ENCODE data around the gene PROB1. TPM values are rescaled to one million over a fixed set of nuclear protein-coding genes. Genes with fewer than 3 reads are reported as not detected.

PROB1 gene
- total RNA-seq, 4 donors from 2014 or later, result 0.55 to 1.1 (median 0.60) TPM; not detected in 1

DNA sequence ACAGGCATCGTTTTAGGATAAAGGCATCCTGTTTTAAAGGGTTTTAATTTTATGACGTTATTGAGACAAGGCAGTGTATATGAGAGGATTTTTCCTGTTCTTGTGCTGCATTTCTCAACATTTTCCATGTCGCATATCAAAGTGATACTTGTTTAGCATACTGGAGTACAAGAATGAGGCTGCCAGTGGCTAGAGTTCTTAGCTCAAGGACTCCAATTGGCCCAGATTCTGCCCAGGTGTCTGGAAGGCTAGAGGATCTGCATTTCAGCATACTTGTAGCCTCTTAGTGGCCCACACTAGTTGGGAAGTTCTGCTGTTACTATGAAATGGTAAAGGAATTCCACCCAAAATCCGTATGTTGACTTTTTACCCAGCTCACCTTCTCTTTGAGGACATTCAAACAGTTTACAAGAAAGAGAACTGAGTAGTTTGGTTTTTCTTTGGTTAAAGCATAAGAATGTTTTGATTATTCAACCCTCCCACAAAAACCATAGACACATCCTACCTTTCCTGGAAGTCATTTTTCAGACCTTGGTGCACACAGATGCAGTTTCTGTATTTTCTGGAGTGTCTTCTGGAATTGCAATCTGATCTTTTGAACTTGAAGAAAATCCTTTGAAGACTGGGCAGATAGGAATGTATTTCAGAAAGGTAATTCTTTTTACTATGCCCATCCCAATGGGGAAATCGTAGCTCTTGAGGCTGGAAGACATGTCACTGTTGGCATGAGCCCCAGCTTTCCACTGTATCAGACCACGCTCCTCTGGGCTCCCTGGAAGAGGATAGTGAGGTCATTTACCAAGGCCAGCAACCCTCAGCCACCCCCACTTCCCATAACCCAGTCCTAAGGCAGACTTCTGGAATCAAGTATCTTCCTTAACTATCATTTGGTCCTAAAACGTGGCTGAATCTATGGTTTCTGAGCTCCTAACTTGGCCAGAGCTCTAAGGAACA, 23.1 kb downstream of the PROB1 start:
- Histone ChIP-seq H3K4me3 (no peak overlapping the region), H3K36me3 (peaks cover 0 to 19% (median 7%) of the 10 kb centered on the region in 4 donors), H3K27me3 (no peaks in the 10 kb centered on the region), H3K9me3 (no peaks in the 10 kb centered on the region), H3K4me1 (peaks cover 16 to 18% (median 17%) of the 10 kb centered on the region in 4 donors), H3K27ac (no peak overlapping the region)
- intact Hi-C loops (cut with DNase I; ENCODE audit: low total_unique reads) (no loop called here), in situ Hi-C loops (cut with MboI; ENCODE audit: low pct_ligation_motif_present in 1 of 4, low pct_unique_long_range_greater_than_20kb in 1 of 4, low sequenced_read_pairs in 3 of 4) (no loop called here)
- 82 to 86% methylated on average over 4 to 7 of the region's 7 CpGs for WGBS, 2 donors (ENCODE audit: low coverage in 1 of 2)
- DNase-seq, result no peak
- TF ChIP-seq, protein P1, sequence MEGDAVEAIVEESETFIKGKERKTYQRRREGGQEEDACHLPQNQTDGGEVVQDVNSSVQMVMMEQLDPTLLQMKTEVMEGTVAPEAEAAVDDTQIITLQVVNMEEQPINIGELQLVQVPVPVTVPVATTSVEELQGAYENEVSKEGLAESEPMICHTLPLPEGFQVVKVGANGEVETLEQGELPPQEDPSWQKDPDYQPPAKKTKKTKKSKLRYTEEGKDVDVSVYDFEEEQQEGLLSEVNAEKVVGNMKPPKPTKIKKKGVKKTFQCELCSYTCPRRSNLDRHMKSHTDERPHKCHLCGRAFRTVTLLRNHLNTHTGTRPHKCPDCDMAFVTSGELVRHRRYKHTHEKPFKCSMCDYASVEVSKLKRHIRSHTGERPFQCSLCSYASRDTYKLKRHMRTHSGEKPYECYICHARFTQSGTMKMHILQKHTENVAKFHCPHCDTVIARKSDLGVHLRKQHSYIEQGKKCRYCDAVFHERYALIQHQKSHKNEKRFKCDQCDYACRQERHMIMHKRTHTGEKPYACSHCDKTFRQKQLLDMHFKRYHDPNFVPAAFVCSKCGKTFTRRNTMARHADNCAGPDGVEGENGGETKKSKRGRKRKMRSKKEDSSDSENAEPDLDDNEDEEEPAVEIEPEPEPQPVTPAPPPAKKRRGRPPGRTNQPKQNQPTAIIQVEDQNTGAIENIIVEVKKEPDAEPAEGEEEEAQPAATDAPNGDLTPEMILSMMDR (IDR thresholded peaks at IDR 0.05), result no peak
- TF ChIP-seq EP300 (IDR thresholded peaks at IDR 0.05; ENCODE audit: low read depth) (no peak), POLR2AphosphoS5 (IDR thresholded peaks at IDR 0.05) (no peak), POLR2A (IDR thresholded peaks at IDR 0.05) (no peak)

DNA sequence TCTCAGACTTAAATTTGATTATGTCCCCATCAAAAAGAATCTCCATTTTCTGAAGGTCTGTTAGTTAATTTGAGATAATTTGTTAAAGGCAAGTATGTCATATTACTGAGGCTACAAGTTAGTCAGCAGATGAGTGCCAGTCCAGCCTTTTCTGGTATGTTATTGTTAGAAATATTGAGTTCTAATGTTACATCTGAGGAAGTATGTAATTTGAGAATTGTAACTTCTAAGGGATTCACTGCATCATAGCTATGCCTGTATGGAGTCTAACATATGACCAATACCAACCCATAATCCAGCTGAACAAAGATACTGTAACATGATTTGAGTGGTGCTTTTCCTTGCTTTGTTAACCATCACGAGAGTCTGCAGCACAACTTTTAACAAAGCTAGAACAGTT, 25.7 kb downstream of the PROB1 start:
- H3K9me3 ChIP-seq, result no peaks in the 10 kb centered on the region
- H3K27ac ChIP-seq, result no peak overlapping the region
- no peaks in the 10 kb centered on the region for H3K27me3 ChIP-seq
- peaks cover 0 to 42% (median 18%) of the 10 kb centered on the region in 4 donors for H3K36me3 ChIP-seq
- no peak for DNase-seq
- TF ChIP-seq EP300 (IDR thresholded peaks at IDR 0.05; ENCODE audit: low read depth) (no peak), POLR2A (IDR thresholded peaks at IDR 0.05) (no peak), POLR2AphosphoS5 (IDR thresholded peaks at IDR 0.05) (no peak)
- TF ChIP-seq, protein P1 (IDR thresholded peaks at IDR 0.05), result no peak
- in situ Hi-C loops (cut with MboI; ENCODE audit: low pct_ligation_motif_present in 1 of 4, low pct_unique_long_range_greater_than_20kb in 1 of 4, low sequenced_read_pairs in 3 of 4), result no loop called here
- peaks cover 10 to 16% (median 13%) of the 10 kb centered on the region in 4 donors for H3K4me1 ChIP-seq
- WGBS, 2 donors (ENCODE audit: low coverage in 1 of 2), result 88 to 92% methylated on average over 1 of the region's 1 CpG
- H3K4me3 ChIP-seq, result no peak overlapping the region
- intact Hi-C loops (cut with DNase I; ENCODE audit: low total_unique reads), result no loop called here

DNA sequence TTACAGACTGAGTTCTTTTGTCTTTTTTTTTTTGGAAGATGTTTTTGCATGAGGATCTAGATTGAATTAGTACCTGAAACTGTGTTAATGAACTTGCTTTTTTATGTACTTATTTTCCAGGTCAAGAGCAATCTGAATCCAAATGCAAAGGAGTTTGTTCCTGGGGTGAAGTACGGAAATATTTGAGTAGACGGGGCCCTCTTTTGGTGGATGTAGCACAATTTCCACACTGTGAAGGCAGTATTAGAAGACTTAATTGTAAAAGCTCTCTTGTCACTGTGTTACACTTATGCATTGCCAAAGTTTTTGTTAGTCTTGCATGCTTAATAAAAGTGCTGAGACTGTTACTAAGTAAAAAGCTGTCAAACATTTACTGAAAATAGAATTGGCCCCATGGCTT, 26.3 kb downstream of the PROB1 start:
- Histone ChIP-seq H3K27ac (no peak overlapping the region), H3K36me3 (peaks cover 0 to 46% (median 21%) of the 10 kb centered on the region in 4 donors), H3K9me3 (no peaks in the 10 kb centered on the region), H3K4me3 (no peak overlapping the region), H3K27me3 (no peaks in the 10 kb centered on the region), H3K4me1 (peaks cover 4 to 10% (median 7%) of the 10 kb centered on the region in 4 donors)
- no peak for TF ChIP-seq POLR2AphosphoS5 (IDR thresholded peaks at IDR 0.05)
- no peak for TF ChIP-seq EP300 (IDR thresholded peaks at IDR 0.05; ENCODE audit: low read depth)
- TF ChIP-seq POLR2A (IDR thresholded peaks at IDR 0.05), result no peak
- TF ChIP-seq, protein P1 (IDR thresholded peaks at IDR 0.05), result no peak
- intact Hi-C loops (cut with DNase I; ENCODE audit: low total_unique reads), result no loop called here
- in situ Hi-C loops (cut with MboI; ENCODE audit: low pct_ligation_motif_present in 1 of 4, low pct_unique_long_range_greater_than_20kb in 1 of 4, low sequenced_read_pairs in 3 of 4), result no loop called here
- WGBS, 2 donors (ENCODE audit: low coverage in 1 of 2), result 71 to 83% methylated on average over 2 of the region's 2 CpGs
- DNase-seq, result no peak

DNA sequence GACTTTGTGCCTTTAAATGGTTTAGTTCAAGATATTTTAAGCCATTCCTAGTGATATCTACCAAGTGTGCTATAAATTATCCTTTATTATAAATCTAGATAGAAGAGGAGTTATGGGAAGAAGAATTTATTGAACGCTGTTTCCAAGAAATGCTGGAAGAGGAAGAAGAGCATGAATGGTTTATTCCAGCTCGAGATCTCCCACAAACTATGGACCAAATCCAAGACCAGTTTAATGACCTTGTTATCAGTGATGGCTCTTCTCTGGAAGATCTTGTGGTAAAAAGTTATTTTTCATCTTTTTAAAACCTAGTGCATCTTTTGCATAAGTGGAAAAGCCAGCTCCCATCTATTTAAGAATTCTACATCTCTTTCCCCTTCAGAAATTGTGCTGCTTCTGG, 30.4 kb downstream of the PROB1 start:
- Histone ChIP-seq H3K27me3 (no peaks in the 10 kb centered on the region), H3K36me3 (peaks cover 0 to 44% (median 21%) of the 10 kb centered on the region in 4 donors), H3K4me3 (no peak overlapping the region), H3K9me3 (no peaks in the 10 kb centered on the region), H3K4me1 (no peaks in the 10 kb centered on the region), H3K27ac (no peak overlapping the region)
- intact Hi-C loops (cut with DNase I; ENCODE audit: low total_unique reads), result no loop called here
- WGBS, 2 donors (ENCODE audit: low coverage in 1 of 2), result 61 to 72% methylated on average over 2 of the region's 2 CpGs
- no peak for DNase-seq
- TF ChIP-seq POLR2AphosphoS5 (IDR thresholded peaks at IDR 0.05) (no peak), EP300 (IDR thresholded peaks at IDR 0.05; ENCODE audit: low read depth) (no peak), POLR2A (IDR thresholded peaks at IDR 0.05) (no peak)
- TF ChIP-seq, protein P1 (IDR thresholded peaks at IDR 0.05), result no peak
- in situ Hi-C loops (cut with MboI; ENCODE audit: low pct_ligation_motif_present in 1 of 4, low pct_unique_long_range_greater_than_20kb in 1 of 4, low sequenced_read_pairs in 3 of 4), result no loop called here

Data from transverse colon (tissue), 4 donors.